ENCODE measurements around the gene PCSK9.
"Not testable (repeated sequence)": the region's sequence is repeated elsewhere in the genome, so short reads cannot be mapped to it uniquely, and the experiment has no call there.

- not testable (repeated sequence) for TF ChIP-seq POLR2AphosphoS5 (IDR thresholded peaks at IDR 0.05; ENCODE audit: low read depth, low read length); CTCF (IDR thresholded peaks at IDR 0.05); REST (IDR thresholded peaks at IDR 0.05; ENCODE audit: insufficient read depth in 1 of 2, low read depth in 2 of 2, low read length in 1 of 2); TCF7L2 (IDR thresholded peaks at IDR 0.05; ENCODE audit: low read depth, low read length)
Measured at GRCh38 chr1:55109005-55109404, 69.7 kb downstream of the PCSK9 start.

All from Panc1 (cell line).